Lung (tissue), 12 donors: ENCODE results near the gene PROM1. TPM values are rescaled to one million over a fixed set of nuclear protein-coding genes. Genes with fewer than 3 reads are reported as not detected.

Source experiments
- ATAC-seq: fragments of 200-7000 bp; cut with Tn5 transposase; one replicate; pipeline ENCODE4 v1.9.1; 2020; ENCODE audit warnings: moderate number of reproducible peaks; ENCODE audit not compliant: insufficient read depth, low FRiP score
- DNase-seq, 3 donors: peaks; one replicate each; pipeline ENCODE4 v3.0.0-alpha.2; 2013 to 2017
- H3K27ac ChIP-seq, 2 donors: one replicate each; pipeline ENCODE4 v1.5.1; 2013; ENCODE audit warnings: mild to moderate bottlenecking in 2 of 2, moderate library complexity in 2 of 2, control low read depth in 1 of 2, inconsistent platforms in 1 of 2, low read depth in 1 of 2, low read length in 1 of 2
- H3K27me3 ChIP-seq, 3 donors: one replicate each; pipeline ENCODE4 v1.5.1; 2013; ENCODE audit warnings: low read length in 2 of 3; ENCODE audit not compliant: control insufficient read depth in 3 of 3, insufficient read depth in 3 of 3
- H3K36me3 ChIP-seq, 4 donors: one replicate each; pipeline ENCODE4 v1.5.1; 2013; ENCODE audit warnings: low read length in 4 of 4, mild to moderate bottlenecking in 1 of 4, moderate library complexity in 1 of 4; ENCODE audit not compliant: control insufficient read depth in 4 of 4, insufficient read depth in 4 of 4
- H3K4me1 ChIP-seq, 5 donors: one replicate each; pipeline ENCODE4 v1.5.1; 2013; ENCODE audit warnings: low read length in 5 of 5, mild to moderate bottlenecking in 2 of 5, moderate library complexity in 1 of 5; ENCODE audit not compliant: control insufficient read depth in 5 of 5, insufficient read depth in 5 of 5
- H3K4me3 ChIP-seq: one replicate; pipeline ENCODE4 v1.5.1; 2013; ENCODE audit warnings: mild to moderate bottlenecking, control low read depth, moderate library complexity
- H3K9ac ChIP-seq, 2 donors: one replicate each; pipeline ENCODE4 v1.5.1; 2013; ENCODE audit warnings: low read length in 2 of 2, control low read depth in 1 of 2; ENCODE audit not compliant: insufficient read depth in 1 of 2
- H3K9me3 ChIP-seq, 4 donors: one replicate each; pipeline ENCODE4 v1.5.1; 2013; ENCODE audit warnings: low read length in 3 of 4, mild to moderate bottlenecking in 1 of 4, moderate library complexity in 1 of 4; ENCODE audit not compliant: control insufficient read depth in 4 of 4, insufficient read depth in 3 of 4
- CTCF ChIP-seq: IDR thresholded peaks from 2 replicates; pipeline ENCODE4 v1.5.1; 2012; ENCODE audit warnings: mild to moderate bottlenecking; ENCODE audit errors: control extremely low read depth, extremely low read depth
- WGBS, 2 donors: extraction: QIAGEN DNeasy Blood & Tissue Kit; methylation state at CpG; one replicate each; pipeline ENCODE4 v1.1.7; 2013; 5-methylcytosine and 5-hydroxymethylcytosine counted together
- polyA plus RNA-seq, 2 donors: library from polyadenylated mRNA; stranded (reverse); fragments of 200-250 nt; gene quantifications; one replicate each; pipeline ENCODE4 v1.2.1, GENCODE V29; 2013
- total RNA-seq, 2 donors: library from RNA; depleted of rRNA in 1 of 2; stranded (reverse); fragments of >200 nt in 1 of 2; gene quantifications; one replicate each; pipeline ENCODE4 v1.2.1, GENCODE V29; 2014 to 2021
- donor health status: control.
- donor health status: control.
- donor health status: Bipolar disorder and iron deficiency.
- donor health status: healthy.
- donor health status: DM: yes; HTN: yes; CAD: no.

Gene PROM1
- total and polyA plus RNA-seq, 4 donors: 6.7 to 49.5 (median 27.6) TPM

GRCh38 chr4:16109256-16109655 lies 25.4 kb upstream of the PROM1 start:
- Histone ChIP-seq H3K27ac (no peak overlapping the region), H3K9me3 (peaks cover 0 to 2% (median 0%) of the 10 kb centered on the region in 4 donors), H3K4me1 (peaks cover 0 to 3% (median 0%) of the 10 kb centered on the region in 5 donors), H3K36me3 (no peaks in the 10 kb centered on the region), H3K4me3 (no peak overlapping the region), H3K9ac (no peak overlapping the region), H3K27me3 (peaks cover 0 to 7% (median 0%) of the 10 kb centered on the region in 3 donors)
- TF ChIP-seq CTCF: no peak
- ATAC-seq (no peak), DNase-seq (no peak)
- WGBS, 2 donors: 94 to 98% methylated on average over 6 of the region's 6 CpGs

GRCh38 chr4:16106956-16107355 lies 23.1 kb upstream of the PROM1 start:
- no peak for TF ChIP-seq CTCF
- Histone ChIP-seq H3K36me3 (no peaks in the 10 kb centered on the region), H3K4me3 (no peak overlapping the region), H3K4me1 (peaks cover 0 to 7% (median 0%) of the 10 kb centered on the region in 5 donors), H3K9ac (no peak overlapping the region), H3K9me3 (peaks cover 0 to 2% (median 0%) of the 10 kb centered on the region in 4 donors), H3K27ac (no peak overlapping the region), H3K27me3 (peaks cover 0 to 8% (median 0%) of the 10 kb centered on the region in 3 donors)
- ATAC-seq: no peak
- WGBS, 2 donors: 90 to 91% methylated on average over 6 of the region's 6 CpGs
- no peak for DNase-seq

GRCh38 chr4:16104520-16104919 lies 20.7 kb upstream of the PROM1 start:
- peaks cover 0 to 7% (median 0%) of the 10 kb centered on the region in 3 donors for H3K27me3 ChIP-seq
- H3K27ac ChIP-seq: no peak overlapping the region
- TF ChIP-seq CTCF: no peak
- WGBS, 2 donors: 70 to 83% methylated on average over 2 of the region's 2 CpGs
- H3K36me3 ChIP-seq: no peaks in the 10 kb centered on the region
- peaks cover 0 to 2% (median 0%) of the 10 kb centered on the region in 4 donors for H3K9me3 ChIP-seq
- no peak overlapping the region for H3K9ac ChIP-seq
- no peak overlapping the region for H3K4me3 ChIP-seq
- peaks cover 0 to 7% (median 0%) of the 10 kb centered on the region in 5 donors for H3K4me1 ChIP-seq
- ATAC-seq (no peak), DNase-seq (no peak)

- no peaks in the 10 kb centered on the region for H3K36me3 ChIP-seq
- H3K9me3 ChIP-seq: no peaks in the 10 kb centered on the region
- H3K9ac ChIP-seq: no peak overlapping the region
- TF ChIP-seq CTCF: no peak
- no peak overlapping the region for H3K27ac ChIP-seq
- DNase-seq: no peak
- no peak overlapping the region for H3K4me3 ChIP-seq
- peaks cover 0 to 7% (median 0%) of the 10 kb centered on the region in 3 donors for H3K27me3 ChIP-seq
- 93 to 95% methylated on average over 7 of the region's 7 CpGs for WGBS, 2 donors
- H3K4me1 ChIP-seq: peaks cover 0 to 7% (median 0%) of the 10 kb centered on the region in 5 donors
- no peak for ATAC-seq
Measured at GRCh38 chr4:16102356-16102755, 18.5 kb upstream of the PROM1 start.
